ENCODE data around the gene TANK. TPM values are rescaled to one million over a fixed set of nuclear protein-coding genes. Genes with fewer than 3 reads are reported as not detected.

Gene TANK
- total and polyA plus RNA-seq, 2 donors (not counting 3 experiments of a cell fraction or from before 2014, with no cell fraction given): 33.3 to 83.2 TPM

- no peaks in the 10 kb centered on the region for H3K27me3 ChIP-seq (ENCODE audit: control insufficient read depth in 2 of 2, insufficient read depth in 2 of 2, low read length in 2 of 2)
- TF ChIP-seq, protein P1, sequence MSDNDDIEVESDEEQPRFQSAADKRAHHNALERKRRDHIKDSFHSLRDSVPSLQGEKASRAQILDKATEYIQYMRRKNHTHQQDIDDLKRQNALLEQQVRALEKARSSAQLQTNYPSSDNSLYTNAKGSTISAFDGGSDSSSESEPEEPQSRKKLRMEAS (IDR thresholded peaks at IDR 0.05; ENCODE audit: insufficient read depth, insufficient read length): no peak
- TF ChIP-seq, protein P2, sequence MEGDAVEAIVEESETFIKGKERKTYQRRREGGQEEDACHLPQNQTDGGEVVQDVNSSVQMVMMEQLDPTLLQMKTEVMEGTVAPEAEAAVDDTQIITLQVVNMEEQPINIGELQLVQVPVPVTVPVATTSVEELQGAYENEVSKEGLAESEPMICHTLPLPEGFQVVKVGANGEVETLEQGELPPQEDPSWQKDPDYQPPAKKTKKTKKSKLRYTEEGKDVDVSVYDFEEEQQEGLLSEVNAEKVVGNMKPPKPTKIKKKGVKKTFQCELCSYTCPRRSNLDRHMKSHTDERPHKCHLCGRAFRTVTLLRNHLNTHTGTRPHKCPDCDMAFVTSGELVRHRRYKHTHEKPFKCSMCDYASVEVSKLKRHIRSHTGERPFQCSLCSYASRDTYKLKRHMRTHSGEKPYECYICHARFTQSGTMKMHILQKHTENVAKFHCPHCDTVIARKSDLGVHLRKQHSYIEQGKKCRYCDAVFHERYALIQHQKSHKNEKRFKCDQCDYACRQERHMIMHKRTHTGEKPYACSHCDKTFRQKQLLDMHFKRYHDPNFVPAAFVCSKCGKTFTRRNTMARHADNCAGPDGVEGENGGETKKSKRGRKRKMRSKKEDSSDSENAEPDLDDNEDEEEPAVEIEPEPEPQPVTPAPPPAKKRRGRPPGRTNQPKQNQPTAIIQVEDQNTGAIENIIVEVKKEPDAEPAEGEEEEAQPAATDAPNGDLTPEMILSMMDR (IDR thresholded peaks at IDR 0.05; ENCODE audit: extremely low read depth in 1 of 2, insufficient read depth in 1 of 2, low read depth in 1 of 2, low read length in 2 of 2): no peak
- TF ChIP-seq GATA2 (IDR thresholded peaks at IDR 0.05; ENCODE audit: insufficient read depth, insufficient read length, low read depth, low read length) (no peak), EZH2 (IDR thresholded peaks at IDR 0.05; ENCODE audit: borderline replicate concordance, low read depth, low read length, severe bottlenecking) (no peak), POLR2A (IDR thresholded peaks at IDR 0.05; ENCODE audit: low read depth, low read length) (no peak), POLR2AphosphoS5 (IDR thresholded peaks at IDR 0.05; ENCODE audit: insufficient read depth, low read depth, low read length) (no peak), JUN (IDR thresholded peaks at IDR 0.05; ENCODE audit: borderline replicate concordance, insufficient read depth, insufficient read length, low read depth) (no peak), FOS (IDR thresholded peaks at IDR 0.05; ENCODE audit: borderline replicate concordance, insufficient read depth, low read length) (no peak), MYC (IDR thresholded peaks at IDR 0.05; ENCODE audit: low read depth, low read length) (no peak)
- no TSS peak for BruUV-seq (replicated peaks)
- no peaks in the 10 kb centered on the region for H3K4me1 ChIP-seq (ENCODE audit: control insufficient read depth, extremely low read depth, insufficient read depth, low read length)
- H3K79me2 ChIP-seq (ENCODE audit: control insufficient read depth, insufficient read depth, low read length): peaks cover 15% of the 10 kb centered on the region
- no peaks in the 10 kb centered on the region for H4K20me1 ChIP-seq (replicated peaks; ENCODE audit: control insufficient read depth, extremely low read depth, insufficient read depth, low read length)
- intact Hi-C loops (cut with micrococcal nuclease) (no loop called here), dilution Hi-C loops (cut with MboI; ENCODE audit: extremely low pct_ligation_motif_present, low sequenced_read_pairs) (no loop called here)
- POLR2A ChIA-PET: no interaction called here
- H3K4me3 ChIP-seq (replicated peaks in 1 of 3; ENCODE audit: insufficient read depth in 1 of 3, low read depth in 1 of 3, low read length in 3 of 3): no peak overlapping the region
- no peaks in the 10 kb centered on the region for H3K9me1 ChIP-seq (replicated peaks; ENCODE audit: control insufficient read depth, extremely low read depth, insufficient read depth, low read length)
- FAIRE-seq (no peak), DNase-seq (ENCODE audit: low read depth, low spot score) (no peak)
- H3K9me3 ChIP-seq (replicated peaks; ENCODE audit: control insufficient read depth, insufficient read depth, low read length): no peaks in the 10 kb centered on the region
- no peak overlapping the region for H2AFZ ChIP-seq (ENCODE audit: low read depth, low read length)
- H3K27ac ChIP-seq (ENCODE audit: insufficient read depth, low read depth, low read length): no peak overlapping the region
- H3K36me3 ChIP-seq (ENCODE audit: control insufficient read depth in 2 of 2, extremely low read depth in 1 of 2, insufficient read depth in 2 of 2, low read length in 2 of 2): peaks cover 13 to 26% of the 10 kb centered on the region in 2 experiments
- no peak overlapping the region for H3K4me2 ChIP-seq (ENCODE audit: insufficient read depth, low read length)
- H3K9ac ChIP-seq (replicated peaks; ENCODE audit: extremely low read depth, insufficient read depth, low read length): no peak overlapping the region
- CTCF ChIA-PET: no interaction called here
Observed at GRCh38 chr2:161177969-161178368, 17.7 kb downstream of the TANK start.
